ENCODE data around the gene CHRDL2.

The CHRDL2 gene

DNA sequence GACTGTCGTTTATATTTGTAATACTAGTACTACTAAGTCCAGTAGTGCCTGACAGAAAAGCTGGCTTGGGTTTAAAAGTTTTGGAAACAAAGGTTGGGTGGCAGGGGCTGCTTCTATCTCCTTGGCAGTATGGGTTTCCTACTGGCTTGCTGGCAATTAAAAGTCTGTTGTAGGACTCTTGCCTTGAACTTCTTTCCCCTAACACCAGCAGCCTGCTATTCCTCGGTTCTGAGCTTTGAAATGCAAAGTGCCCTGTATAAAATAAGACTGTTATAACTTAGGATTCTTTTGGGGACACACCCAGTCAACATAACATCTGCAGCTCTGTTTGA lies 18.7 kb upstream of the CHRDL2 start:
- no peak for DNase-seq
- no peak for TF ChIP-seq CTCF (IDR thresholded peaks at IDR 0.05; ENCODE audit: low read depth, low read length)
- Histone ChIP-seq H3K36me3 (peaks cover 2% of the 10 kb centered on the region; the same call in 1 of the 2 replicates), H3K9me3 (ENCODE audit: severe bottlenecking) (no peaks in the 10 kb centered on the region), H3K27ac (no peak overlapping the region), H3K4me3 (ENCODE audit: low read depth, low read length) (peak overlapping the region; percentile 65), H3K27me3 (ENCODE audit: insufficient read depth, low read depth, severe bottlenecking) (no peaks in the 10 kb centered on the region)

DNA sequence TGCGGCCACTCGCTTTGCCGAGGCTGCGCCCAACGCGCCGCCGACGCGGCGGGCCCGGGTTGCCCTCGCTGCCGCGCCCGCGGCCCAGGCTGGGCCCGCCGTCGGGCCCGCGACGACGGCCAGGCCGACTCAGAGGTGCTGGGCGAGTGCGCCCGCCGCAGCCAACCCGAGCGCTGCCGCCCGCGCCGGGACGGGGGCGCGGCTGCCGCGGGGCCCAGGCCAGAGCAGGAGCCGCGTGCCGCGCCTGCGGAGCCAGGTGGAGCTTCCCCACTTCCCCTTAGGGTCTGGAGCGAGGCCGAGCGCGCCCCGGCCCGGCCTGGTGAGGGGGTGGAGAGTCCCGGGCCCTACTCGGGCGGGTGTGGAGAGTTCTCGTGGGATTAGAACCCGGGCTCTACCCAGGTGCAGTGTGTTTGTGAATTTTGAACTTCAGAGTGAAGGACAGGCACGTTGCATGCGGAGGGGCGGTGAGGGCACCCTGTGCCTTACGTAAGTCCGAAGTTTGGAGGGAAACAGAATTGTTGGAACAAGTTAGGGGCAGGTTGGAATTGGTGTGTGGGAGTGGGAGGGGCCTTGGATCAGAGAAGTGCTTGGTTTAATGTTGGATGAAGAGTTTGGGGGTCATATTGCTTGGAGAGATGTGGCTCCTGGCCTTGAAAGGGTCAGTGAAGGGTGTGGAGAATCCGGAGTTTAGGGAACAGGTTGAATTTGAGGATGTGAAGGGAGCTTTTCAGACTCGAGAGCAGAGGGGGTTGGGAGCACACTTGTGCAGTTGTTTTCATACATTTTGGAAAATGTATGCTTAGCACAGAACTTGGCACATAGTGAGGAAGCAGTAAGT lies 18.1 kb upstream of the CHRDL2 start:
- H3K9me3 ChIP-seq (ENCODE audit: severe bottlenecking), result no peaks in the 10 kb centered on the region
- peak overlapping the region; percentile 96 for H3K27ac ChIP-seq
- H3K27me3 ChIP-seq (ENCODE audit: insufficient read depth, low read depth, severe bottlenecking), result no peaks in the 10 kb centered on the region
- peaks cover 2% of the 10 kb centered on the region; the same call in 1 of the 2 replicates for H3K36me3 ChIP-seq
- H3K4me3 ChIP-seq (ENCODE audit: low read depth, low read length), result peak overlapping the region; percentile 65
- no peak for TF ChIP-seq CTCF (IDR thresholded peaks at IDR 0.05; ENCODE audit: low read depth, low read length)
- peak; percentile 48 for DNase-seq

DNA sequence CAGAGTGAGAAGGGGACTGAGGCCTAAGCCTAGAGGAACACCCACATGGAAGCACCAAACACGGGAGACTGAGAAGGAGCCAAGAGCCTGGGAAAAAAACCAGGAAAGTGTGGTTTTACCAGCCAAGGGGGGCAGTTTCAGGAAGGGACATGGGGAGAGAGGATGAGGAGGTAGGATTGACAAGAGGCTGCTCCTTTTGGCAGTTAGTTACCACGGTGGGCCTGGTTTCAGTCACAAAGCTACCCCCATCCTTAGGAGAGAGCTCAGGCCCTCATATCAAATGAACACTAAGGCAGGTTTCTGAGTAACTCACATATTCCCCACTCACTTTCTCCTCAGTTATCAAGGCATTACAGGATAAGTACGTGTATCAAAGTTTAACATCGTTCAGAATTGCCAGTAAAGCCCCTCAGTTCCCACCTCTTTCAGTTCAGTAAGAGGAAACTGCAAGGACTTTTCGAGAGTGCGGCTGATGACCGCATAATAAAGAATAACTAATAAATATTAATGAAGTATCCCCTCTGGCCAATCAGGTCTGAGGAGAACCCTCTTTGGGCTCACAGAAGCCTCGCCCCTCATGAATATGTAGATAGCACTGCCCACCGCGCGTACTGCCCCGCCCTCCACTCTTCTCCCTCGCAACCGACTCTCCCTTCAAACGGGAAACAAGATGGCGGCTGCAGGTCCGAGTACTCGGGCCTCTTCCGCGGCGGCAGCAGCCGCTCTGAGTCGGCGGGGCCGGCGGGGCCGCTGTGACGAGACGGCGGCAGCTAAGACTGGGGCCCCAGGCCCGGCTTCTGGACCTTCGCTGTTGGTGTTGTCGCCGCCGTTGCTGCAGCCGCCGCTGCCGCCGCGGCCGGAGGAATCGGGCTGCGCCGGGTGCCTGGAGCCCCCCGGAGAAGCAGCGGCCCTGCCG lies 17.2 kb upstream of the CHRDL2 start, which contains the start of gene RNF169:
Gene RNF169 (plus strand): TSS at position 639 of the 916 bp plus-strand sequence. CDS start 32 bp downstream, at position 671.
- peak within 1 kb of the TSS; percentile 65 for H3K4me3 ChIP-seq (ENCODE audit: low read depth, low read length)
- H3K27me3 ChIP-seq (ENCODE audit: insufficient read depth, low read depth, severe bottlenecking), result no peaks in the 10 kb centered on the region
- TF ChIP-seq CTCF (IDR thresholded peaks at IDR 0.05; ENCODE audit: low read depth, low read length), result no peak
- H3K36me3 ChIP-seq, result peaks cover 2% of the 10 kb centered on the region; the same call in 1 of the 2 replicates
- no peaks in the 10 kb centered on the region for H3K9me3 ChIP-seq (ENCODE audit: severe bottlenecking)
- peak within 1 kb of the TSS; percentile 96 for H3K27ac ChIP-seq
- DNase-seq, result peak; percentile 94

- H3K36me3 ChIP-seq, result peaks cover 2% of the 10 kb centered on the region; the same call in 1 of the 2 replicates
- no peak for TF ChIP-seq CTCF (IDR thresholded peaks at IDR 0.05; ENCODE audit: low read depth, low read length)
- DNase-seq, result peak; percentile 33
Observed at GRCh38 chr11:74746868-74747267, 15.6 kb upstream of the CHRDL2 start.

GRCh38 chr11:74744277-74744676 lies 13.1 kb upstream of the CHRDL2 start:
- no peak for TF ChIP-seq CTCF (IDR thresholded peaks at IDR 0.05; ENCODE audit: low read depth, low read length)
- no peaks in the 10 kb centered on the region for H3K9me3 ChIP-seq (ENCODE audit: severe bottlenecking)
- no peaks in the 10 kb centered on the region for H3K36me3 ChIP-seq
- no peak overlapping the region for H3K4me3 ChIP-seq (ENCODE audit: low read depth, low read length)
- H3K27me3 ChIP-seq (ENCODE audit: insufficient read depth, low read depth, severe bottlenecking), result no peaks in the 10 kb centered on the region
- no peak for DNase-seq
- H3K27ac ChIP-seq, result no peak overlapping the region

More at GRCh38 chr11:74746868-74747267, 15.6 kb upstream of the CHRDL2 start:
- Histone ChIP-seq H3K4me3 (ENCODE audit: low read depth, low read length) (no peak overlapping the region), H3K27ac (peak overlapping the region; percentile 58), H3K9me3 (ENCODE audit: severe bottlenecking) (no peaks in the 10 kb centered on the region), H3K27me3 (ENCODE audit: insufficient read depth, low read depth, severe bottlenecking) (no peaks in the 10 kb centered on the region)
